LNCAP (cell line): ENCODE results near the gene PGS1.

Experiments used
- CTCF ChIP-seq: fragments of 450-650 bp; IDR thresholded peaks from 2 replicates; pipeline ENCODE4 v1.5.1; 2017; ENCODE audit warnings: mild to moderate bottlenecking

Gene PGS1

GRCh38 chr17:78380370-78380769, 1.9 kb downstream of the PGS1 start:
- no peak for TF ChIP-seq CTCF

GRCh38 chr17:78381601-78382232, 3.3 kb downstream of the PGS1 start:
- TF ChIP-seq CTCF, result no peak

- TF ChIP-seq CTCF, result no peak
Observed at GRCh38 chr17:78383725-78384471, 5.4 kb downstream of the PGS1 start.

- TF ChIP-seq CTCF, result no peak
Observed at GRCh38 chr17:78384479-78385175, 6.2 kb downstream of the PGS1 start.

GRCh38 chr17:78387977-78388941, 9.8 kb downstream of the PGS1 start:
- TF ChIP-seq CTCF, result no peak

- TF ChIP-seq CTCF, result no peak
Observed at GRCh38 chr17:78390241-78391050, 12.0 kb downstream of the PGS1 start.
